ENCODE data around the gene EPHA8.

EPHA8 gene

GRCh38 chr1:22524481-22524880, 38.8 kb upstream of the EPHA8 start:
- no peaks in the 10 kb centered on the region for H3K9me3 ChIP-seq (ENCODE audit: control insufficient read depth, insufficient read depth, low read depth, low read length)
- no peaks in the 10 kb centered on the region for H3K4me1 ChIP-seq (ENCODE audit: control insufficient read depth, insufficient read depth, low read length)
- ChIA-PET CTCF (interaction anchor here (0.9 kb wide), 1 partner anchor 146 kb away, joined by 3 read pairs; no protein-coding TSS in a partner anchor), POLR2A (no interaction called here)
- H3K27ac ChIP-seq (ENCODE audit: extremely low read depth, low read depth, low read length): no peak overlapping the region
- TF ChIP-seq PRDM4 (tag by site-specific recombination; IDR thresholded peaks at IDR 0.05) (no peak), ZNF19 (tag by site-specific recombination; IDR thresholded peaks at IDR 0.05; ENCODE audit: low read depth) (no peak), ZNF488 (tag by site-specific recombination; IDR thresholded peaks at IDR 0.05) (no peak), SCRT2 (tag by site-specific recombination; IDR thresholded peaks at IDR 0.05) (no peak), ZBTB7A (tag by site-specific recombination; IDR thresholded peaks at IDR 0.05; ENCODE audit: low read depth) (no peak), ZNF623 (tag by site-specific recombination; IDR thresholded peaks at IDR 0.05) (no peak)
- peaks cover 0 to 87% of the 10 kb centered on the region in 2 experiments; a peak in 1 of 3 replicates for H3K36me3 ChIP-seq (ENCODE audit: control insufficient read depth in 2 of 2, insufficient read depth in 1 of 2, low read length in 2 of 2)
- H3K4me3 ChIP-seq (ENCODE audit: low read depth, low read length): no peak overlapping the region

GRCh38 chr1:22525211-22525610, 38.1 kb upstream of the EPHA8 start:
- H3K36me3 ChIP-seq (ENCODE audit: control insufficient read depth in 2 of 2, insufficient read depth in 1 of 2, low read length in 2 of 2): peaks cover 0 to 81% of the 10 kb centered on the region in 2 experiments; a peak in 1 of 3 replicates

More at GRCh38 chr1:22525211-22525610, 38.1 kb upstream of the EPHA8 start:
- Histone ChIP-seq H3K4me1 (ENCODE audit: control insufficient read depth, insufficient read depth, low read length) (no peaks in the 10 kb centered on the region), H3K27ac (ENCODE audit: extremely low read depth, low read depth, low read length) (no peak overlapping the region), H3K9me3 (ENCODE audit: control insufficient read depth, insufficient read depth, low read depth, low read length) (no peaks in the 10 kb centered on the region), H3K4me3 (ENCODE audit: low read depth, low read length) (no peak overlapping the region)
- ChIA-PET POLR2A (no interaction called here), CTCF (no interaction called here)
- no peak for TF ChIP-seq ZNF26 (tag by site-specific recombination; IDR thresholded peaks at IDR 0.05)
- TF ChIP-seq GLIS2 (tag by site-specific recombination; IDR thresholded peaks at IDR 0.05): no peak
- no peak for TF ChIP-seq SALL2 (tag by site-specific recombination; IDR thresholded peaks at IDR 0.05; ENCODE audit: borderline replicate concordance)
- TF ChIP-seq ZBTB10 (tag by site-specific recombination; IDR thresholded peaks at IDR 0.05): no peak
- no peak for TF ChIP-seq GLI2 (tag by site-specific recombination; IDR thresholded peaks at IDR 0.05; ENCODE audit: borderline replicate concordance, low read depth)
- no peak for TF ChIP-seq ZNF843 (tag by site-specific recombination; IDR thresholded peaks at IDR 0.05)
- TF ChIP-seq ZNF629 (tag by site-specific recombination; IDR thresholded peaks at IDR 0.05): no peak
- TF ChIP-seq ZNF404 (tag by site-specific recombination; IDR thresholded peaks at IDR 0.05): no peak
- TF ChIP-seq ZNF280C (tag by site-specific recombination; IDR thresholded peaks at IDR 0.05): no peak
- no peak for TF ChIP-seq ZBTB1 (tag by site-specific recombination; IDR thresholded peaks at IDR 0.05)
- no peak for TF ChIP-seq RBAK (tag by site-specific recombination; IDR thresholded peaks at IDR 0.05)
- TF ChIP-seq ZNF558 (tag by site-specific recombination; IDR thresholded peaks at IDR 0.05): no peak
- TF ChIP-seq REST (tag by site-specific recombination; IDR thresholded peaks at IDR 0.05): no peak
- TF ChIP-seq ZNF37A (tag by site-specific recombination; IDR thresholded peaks at IDR 0.05): no peak
- no peak for TF ChIP-seq ZNF549 (tag by site-specific recombination; IDR thresholded peaks at IDR 0.05)
- TF ChIP-seq ZIC2 (tag by site-specific recombination; IDR thresholded peaks at IDR 0.05): no peak
- no peak for TF ChIP-seq KLF9 (tag by site-specific recombination; IDR thresholded peaks at IDR 0.05; ENCODE audit: low read depth)
